ENCODE results near the gene EPS8.

EPS8 gene

DNA sequence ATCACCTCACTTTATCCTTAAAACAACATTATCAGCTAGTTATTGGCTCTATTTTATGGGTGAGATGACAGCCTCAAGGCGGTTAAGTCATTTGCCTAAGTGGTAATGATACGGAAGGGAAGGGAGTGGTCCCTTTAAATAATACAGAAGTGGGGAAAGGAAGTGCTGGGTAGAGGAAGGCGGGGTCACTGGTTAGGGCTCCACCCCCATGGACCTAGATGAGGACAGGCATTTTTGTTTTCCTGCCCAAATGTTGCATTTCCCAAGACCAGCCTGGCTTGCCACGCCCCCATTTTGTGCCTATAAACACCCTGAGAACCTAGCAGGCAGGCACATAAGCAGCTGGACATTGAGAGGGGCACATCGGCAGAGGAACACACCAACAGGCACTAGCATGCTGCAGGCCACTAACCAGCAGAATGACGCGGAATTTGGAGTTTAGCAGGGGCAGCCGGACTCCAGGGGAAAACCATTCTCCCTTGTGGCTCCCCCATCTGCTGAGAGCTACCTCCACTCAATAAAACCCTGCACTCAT is 100.9 kb downstream of the EPS8 start:
- DNase-seq, result peak; percentile 54

DNA sequence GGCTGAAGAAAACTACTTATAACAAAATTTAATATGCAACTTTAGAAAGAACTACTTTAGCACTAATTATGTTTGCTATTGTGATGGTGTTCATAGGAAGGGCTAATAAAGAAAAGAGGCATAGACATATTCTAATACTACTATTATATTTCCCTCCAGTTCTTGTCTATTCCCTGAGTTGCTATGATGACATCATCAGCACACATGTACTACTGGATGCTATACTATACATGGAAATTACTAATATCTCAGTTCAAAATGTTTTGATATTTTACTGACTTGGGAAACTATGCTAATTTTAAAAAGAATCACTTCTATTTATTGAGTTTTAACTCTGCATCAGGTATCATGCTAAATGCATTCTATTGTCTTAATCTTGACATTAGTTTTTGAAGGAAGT is 101.6 kb downstream of the EPS8 start:
- DNase-seq, result no peak

DNA sequence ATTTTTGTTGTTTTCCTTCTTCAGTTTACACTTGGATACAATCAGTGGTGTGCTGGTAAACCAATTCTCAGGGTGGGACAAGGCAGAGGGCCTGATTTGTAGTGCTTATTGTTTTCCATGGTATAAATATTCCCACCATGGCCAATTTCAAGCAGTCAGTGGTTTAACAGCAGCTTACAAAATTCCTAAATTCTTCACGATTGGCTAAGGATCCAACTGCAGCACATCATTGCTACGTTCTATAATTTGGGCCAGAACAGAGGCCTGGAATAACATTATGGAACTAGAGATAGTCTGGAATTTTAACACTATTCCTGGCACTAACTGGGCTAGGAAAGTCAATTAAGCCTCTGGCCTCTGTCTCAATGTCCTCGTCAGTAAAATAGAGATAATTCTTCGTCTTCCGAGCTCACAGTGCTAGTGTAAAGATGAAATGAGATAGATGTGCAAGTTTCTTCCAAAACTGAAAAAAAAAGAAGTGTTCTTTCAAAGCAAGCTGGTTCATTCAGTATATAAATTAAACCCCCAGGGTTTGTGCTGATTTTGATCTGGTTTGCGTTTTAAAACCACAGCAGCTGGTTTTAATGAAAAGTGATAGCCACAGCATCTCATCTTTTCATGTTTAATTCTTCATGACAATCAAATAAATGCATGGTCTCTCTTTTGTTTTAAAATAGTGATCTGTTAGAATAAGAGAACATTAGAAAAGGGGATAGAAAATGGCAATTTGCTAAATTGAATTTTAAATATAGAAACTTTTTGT is 104.1 kb downstream of the EPS8 start:
- no peak for DNase-seq

DNA sequence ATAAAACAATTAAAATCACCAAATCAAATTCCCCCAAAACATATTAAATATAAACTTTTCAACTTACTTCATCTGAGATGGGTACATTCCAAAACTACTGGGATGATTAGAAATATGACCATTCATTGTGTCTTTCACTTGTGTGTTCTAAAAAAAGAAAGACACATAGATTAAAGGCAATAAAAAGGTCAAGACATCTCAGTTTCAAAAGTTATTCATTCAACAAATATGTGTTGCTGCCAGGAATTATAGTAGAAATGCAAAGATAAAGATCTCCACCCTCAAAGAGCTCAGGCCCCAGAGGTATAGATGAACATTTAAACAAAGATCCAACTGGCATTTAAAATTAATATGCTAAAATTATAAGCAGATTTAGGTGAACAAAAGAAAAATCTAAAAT is 106.4 kb downstream of the EPS8 start:
- DNase-seq, result no peak

DNA sequence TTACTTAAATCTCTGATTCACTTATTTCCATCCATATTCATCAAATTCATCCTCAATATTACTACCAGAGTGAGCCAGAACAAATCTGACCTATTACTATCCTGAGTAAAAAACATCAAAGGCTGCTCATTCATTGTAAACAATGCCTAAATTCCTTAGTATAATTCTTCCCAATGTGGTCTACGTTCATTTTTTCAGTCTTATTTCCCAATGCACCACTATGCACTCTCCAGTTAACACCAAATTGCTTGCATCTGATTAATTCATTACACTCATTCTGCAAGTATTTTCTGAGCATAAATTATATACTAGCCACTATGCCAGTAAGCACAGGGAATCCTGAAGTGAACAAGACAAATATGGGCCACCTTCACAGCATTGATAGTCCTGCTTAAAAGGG is 110.0 kb downstream of the EPS8 start:
- no peak for DNase-seq

DNA sequence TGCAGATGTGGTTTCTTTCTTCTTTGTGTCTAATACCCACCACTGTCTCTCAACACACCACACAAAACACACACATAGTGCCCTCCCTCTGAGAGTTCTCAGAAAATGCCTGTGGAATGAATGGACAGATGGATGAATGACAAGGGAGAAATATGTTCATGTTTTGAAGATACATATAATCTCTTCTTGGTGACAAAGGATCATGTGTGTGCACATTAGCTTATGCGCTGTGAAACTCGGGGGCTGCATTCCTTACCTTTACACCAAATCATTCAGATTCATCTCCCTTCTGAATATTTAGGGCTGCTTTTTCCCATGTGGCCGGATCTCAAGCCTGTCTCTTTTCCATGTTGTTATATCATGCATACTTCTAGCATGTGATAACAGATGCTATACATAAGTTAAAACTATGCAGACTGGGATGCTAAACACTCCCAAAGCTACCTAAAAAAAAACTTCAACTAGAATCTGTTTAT is 111.4 kb downstream of the EPS8 start:
- DNase-seq, result no peak

DNA sequence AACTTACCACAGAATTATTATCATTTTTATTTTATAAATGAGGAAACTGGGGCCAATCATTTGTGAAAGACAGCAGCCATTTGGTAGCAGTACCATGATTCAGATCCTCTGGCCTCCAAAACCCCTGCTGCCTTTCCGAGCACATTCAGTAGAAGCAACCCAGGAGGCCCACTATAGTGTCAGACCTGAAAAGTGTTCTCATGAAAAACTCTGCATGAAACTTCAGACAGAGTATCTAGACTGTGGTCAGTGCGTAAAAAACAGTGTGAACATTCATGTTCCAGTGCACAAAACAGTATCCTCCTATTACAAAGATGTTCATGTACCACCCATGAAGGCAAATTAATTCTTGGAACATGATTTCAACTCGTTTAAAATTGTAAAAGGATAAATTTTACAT is 112.0 kb downstream of the EPS8 start:
- DNase-seq, result no peak

DNA sequence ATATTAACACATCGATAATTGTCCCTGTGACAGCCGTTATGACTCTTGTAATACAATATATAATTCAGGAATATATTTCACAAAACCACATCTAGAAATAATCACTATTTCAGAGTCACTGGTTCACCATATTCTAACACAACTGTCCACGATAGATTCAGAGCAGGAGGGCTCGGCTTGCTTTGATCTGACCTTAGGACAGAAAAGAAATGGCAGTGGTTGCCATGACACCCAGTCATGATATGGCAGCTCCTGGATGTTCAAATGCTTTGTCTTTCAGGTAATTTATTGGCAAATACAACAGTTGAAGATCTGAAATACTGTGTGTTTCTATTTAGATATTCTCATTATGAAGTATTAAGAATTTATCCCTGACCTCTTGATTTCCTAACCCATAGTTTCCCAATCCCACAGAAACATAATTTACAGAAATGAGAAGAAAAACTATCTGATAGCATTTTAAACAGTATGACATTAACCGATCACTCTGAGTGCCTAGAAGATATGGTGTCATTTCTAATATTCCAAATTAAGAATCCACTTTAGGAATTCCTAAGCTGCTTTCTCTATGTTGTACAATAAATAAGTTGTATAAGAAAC is 116.4 kb downstream of the EPS8 start:
- DNase-seq, result no peak

DNA sequence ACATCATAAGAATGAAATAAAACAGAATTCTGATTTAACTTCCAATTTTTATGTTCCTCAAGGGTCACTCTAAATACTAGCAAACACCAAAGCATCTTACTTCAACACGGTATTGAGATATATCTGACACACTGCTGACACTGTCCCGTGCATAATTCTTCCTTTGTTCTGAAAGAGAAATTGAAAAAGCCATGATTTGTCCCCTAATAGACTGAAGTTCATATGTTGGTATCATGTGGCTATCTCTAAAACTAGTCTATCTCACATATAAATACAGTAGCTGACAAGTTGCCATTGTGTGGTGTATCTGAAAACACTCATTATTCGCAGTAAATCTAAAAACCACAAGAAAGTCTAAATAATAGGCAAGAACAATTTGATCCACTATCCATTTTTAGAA is 118.4 kb downstream of the EPS8 start:
- no peak for DNase-seq

DNA sequence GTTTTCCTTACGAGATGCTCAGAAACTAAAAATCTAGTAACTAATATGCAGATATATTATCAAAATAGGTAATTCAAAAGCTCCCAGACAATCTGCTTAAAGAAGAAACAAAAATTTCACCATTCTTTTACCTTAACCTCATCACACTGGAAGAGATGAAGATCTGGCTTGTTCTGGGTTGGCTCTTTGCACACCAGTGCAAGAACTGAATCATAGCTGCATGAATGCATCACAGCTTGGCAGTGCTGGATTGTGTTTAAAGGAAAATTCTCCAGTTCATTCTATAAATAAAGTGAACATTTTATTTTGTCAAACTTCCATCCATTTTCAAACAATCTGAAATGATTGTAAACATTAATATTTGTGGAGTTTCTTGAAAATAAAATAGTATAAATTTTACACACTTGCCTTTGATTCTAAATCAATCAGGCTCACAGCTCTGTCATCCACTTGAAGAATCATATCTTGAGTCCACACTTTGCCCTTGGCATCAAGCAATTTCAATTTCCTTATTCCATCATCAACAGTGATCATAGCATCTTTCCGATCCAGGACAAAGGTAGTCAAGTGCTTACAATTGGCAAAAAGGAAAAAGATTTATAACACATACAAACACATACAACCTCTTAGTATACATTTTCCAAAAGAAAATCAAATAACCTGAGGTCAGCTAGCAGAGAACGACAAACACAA is 119.8 kb downstream of the EPS8 start:
- DNase-seq, result no peak

DNA sequence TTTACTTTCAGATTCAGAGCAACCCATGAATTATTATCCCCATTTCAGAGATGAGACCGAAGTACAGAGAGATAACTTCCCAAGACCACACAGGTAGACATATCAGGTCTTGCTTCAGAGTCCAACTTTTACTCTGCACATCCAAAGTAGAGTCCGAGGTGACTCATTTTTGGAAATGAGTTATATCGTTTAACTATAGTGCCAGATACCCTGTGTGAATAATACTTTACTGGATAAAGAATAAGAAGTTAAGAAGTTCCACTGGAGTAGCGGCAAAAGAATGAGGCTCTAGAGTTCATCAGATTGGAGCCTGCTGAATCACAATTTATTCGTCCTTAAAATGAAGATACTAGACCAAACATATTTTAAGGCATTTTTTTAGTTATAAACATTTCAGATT is 124.7 kb downstream of the EPS8 start:
- no peak for DNase-seq

DNA sequence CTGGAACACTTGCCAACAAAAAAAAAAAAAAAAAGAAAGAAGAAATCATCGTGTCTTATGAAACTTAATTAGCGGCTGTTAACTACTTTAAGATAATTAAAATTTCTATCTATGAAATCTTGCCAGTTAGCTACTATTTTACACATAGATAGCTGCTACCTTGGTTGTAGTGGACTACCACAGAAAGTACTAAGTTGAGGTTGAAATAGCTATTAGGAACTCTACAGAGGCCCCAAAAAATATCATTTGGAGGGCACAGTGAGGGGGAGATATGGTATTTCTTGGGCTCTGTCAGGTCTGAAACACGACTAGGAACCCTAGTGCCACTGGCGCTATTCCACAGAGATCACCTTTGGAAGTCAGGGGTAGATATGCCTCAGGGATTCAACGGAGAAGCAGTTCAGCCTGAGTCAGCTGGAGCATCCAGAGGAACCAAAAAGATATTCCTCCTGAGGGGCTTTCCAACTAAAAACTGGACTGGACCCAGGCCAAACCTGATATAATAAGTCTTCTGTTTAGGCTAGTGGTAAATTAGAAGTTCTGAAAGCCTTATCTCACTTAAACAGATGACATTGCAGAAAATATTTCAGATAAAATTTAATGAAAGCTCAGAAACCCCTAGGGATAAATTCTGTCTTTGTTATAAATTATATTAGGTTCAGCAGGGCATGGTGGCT is 126.1 kb downstream of the EPS8 start:
- no peak for DNase-seq

DNA sequence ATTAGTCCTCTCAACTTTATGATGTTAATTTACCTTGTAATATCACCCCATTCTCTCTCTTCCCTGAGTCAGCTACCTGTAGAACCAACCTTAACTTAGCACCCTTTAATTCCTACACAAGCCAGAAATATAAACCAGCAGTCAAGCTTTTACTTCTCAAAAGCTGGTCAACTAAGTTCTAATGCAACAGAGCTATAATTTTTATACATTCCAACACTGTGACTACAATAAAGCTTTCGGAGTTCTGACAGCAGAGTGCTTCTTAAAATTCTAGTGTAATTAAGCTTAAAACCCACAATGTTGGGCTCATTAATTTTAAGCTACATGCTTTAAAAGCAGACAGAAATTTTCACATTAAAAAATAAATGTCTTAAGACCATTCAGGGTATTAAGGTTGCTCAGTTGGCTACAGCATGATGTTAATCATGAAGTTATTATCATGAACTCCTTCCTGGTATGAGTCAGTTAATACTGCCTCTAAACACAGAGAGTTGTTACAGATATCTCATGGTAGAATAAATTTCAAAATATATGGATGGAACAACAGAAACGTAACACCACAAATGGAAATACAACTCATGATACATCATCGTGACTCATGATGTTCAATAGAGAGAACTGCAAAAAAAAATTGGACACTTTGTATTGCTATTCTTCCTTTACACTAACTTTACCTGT is 126.7 kb downstream of the EPS8 start:
- DNase-seq, result no peak

DNA sequence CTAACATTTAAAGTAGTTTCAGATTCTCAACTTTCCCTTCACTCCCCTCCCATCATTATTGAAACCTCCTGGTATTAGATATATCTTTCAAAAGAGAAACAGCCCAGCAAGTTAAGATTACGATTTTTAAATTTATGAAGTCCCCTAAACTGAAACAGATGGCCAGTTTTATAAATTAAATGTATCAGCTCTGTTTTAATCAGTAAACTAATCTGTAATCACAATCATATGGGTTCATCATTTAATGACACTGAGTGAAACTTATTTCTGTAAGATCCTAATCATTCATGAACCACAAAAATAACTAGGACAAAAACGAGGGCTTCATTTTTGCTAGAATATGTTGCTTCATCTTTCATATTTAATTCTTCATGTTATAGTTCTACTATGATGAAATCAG is 137.8 kb downstream of the EPS8 start:
- no peak for DNase-seq

DNA sequence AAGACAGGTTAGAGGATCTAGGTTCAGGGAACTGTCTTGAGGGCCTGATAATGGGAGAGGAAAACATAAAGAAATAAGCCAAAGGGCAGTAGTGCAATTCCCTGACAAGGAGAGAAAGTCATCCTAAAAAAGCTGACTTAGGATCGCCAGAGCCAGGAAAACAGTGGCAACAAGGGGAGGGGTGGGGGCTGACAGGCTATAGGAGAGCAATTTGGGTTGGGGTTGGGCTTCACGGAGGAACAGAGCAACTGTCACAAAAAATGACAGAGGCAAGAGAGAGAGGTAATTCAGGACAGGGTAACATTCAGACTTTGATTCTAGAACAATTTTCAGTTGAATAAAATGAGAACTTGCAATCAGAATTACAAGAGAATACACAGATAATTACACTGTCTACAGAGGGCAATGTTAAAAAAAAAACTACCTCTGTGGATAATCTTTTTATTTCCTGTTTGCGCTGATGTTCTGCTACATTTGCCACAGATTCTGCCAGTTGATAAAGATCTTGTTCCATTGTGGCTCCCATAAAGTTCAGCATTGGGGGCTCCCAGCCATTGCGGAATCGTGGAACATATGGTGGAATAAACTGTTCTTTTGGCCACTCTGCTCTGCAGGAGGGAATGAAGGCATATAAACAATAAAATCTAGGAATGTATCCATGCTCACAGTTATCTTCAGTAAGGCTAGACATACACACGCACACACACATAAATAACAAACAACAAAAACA is 138.6 kb downstream of the EPS8 start:
- DNase-seq, result no peak

DNA sequence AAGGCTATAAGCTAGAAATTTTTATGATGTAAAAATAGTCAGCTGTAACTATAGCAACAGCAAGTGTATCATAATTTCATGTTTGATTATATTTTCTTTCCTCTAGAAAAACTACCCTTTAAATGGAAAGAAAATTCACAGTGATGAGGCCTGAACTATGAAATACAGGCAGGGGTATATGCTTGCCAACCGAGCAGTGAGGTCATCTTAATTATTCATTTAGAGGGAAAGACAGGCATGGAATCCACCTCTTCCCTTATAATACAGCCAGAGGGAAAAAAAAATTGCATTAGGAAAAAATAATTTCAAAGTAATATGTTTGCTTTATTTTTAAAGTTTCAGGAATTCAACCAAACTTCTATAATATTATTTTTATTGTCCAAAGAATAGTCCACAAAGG is 139.8 kb downstream of the EPS8 start:
- no peak for DNase-seq

DNA sequence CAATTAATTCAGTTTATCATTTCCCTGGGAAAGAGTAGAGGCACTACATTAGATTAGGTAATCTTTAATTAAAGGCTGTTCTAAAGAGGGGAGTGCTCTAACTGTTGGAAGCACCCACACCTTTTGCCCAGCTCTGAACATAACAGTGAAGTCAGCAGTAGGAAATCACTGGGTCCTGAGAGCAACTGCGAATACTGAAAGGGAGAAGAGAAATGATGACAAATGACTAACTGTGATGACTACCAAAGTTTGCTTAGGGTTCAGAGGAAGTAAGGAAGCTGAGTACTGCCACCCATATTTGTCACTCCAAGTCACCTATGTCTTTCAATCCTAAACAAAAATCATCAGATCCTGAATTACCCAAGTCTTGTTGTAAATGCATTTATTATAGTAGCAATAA is 140.6 kb downstream of the EPS8 start:
- DNase-seq, result no peak

DNA sequence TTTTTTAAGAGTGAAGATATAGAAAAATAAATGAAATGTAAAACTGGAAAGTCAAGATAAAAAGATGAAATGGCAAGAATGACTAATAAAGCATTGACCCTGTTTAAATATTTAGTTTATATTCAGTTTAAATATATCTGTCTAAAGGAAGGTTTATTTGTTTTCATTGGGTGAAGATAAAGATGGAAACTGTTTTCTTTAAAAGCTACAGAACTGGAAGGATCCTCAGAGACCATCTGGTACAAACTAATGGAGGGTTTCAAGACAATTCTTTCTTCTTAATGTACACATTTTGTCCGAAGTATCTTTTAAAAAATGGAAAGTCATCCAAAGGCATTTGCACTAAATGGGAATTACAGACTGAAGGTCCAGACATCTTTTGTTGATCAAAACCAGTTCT is 142.6 kb downstream of the EPS8 start:
- no peak for DNase-seq

DNA sequence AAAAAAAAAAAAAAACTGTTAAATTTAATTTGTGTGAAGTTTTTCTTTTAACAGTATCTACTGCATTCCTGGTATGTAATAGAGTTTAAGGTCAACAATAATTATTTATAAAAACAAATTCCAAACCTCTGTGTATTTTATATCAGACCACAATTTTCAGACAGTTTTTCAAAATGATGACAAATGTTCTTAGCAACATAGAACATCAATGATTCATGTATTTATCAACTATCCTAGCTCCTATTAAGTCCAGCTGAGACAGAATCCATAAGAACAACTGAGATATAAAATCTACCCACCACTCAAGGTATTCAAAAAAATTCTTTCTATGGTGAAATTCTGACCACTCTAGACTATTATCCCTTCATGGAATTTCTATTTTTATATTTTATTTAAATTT is 144.5 kb downstream of the EPS8 start:
- DNase-seq, result no peak

DNA sequence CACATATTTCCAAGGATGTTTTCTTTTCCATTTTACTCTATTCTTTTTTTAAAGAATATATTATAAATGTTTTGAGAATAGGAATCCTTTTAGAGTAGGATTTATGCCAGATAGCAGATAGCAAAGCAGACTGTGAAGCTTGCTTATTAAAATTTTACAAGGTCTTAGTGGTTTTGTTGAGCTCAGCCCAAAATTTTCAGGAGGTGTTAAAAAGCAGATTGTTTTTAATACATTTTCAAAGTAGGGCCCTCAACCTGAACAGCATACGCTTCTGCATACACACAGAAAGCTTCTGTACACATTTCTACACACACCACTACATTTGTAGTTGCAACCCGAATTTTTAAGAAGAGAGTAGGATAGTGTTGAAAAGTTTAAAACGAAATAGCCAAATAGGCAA is 151.0 kb downstream of the EPS8 start:
- DNase-seq, result no peak

DNA sequence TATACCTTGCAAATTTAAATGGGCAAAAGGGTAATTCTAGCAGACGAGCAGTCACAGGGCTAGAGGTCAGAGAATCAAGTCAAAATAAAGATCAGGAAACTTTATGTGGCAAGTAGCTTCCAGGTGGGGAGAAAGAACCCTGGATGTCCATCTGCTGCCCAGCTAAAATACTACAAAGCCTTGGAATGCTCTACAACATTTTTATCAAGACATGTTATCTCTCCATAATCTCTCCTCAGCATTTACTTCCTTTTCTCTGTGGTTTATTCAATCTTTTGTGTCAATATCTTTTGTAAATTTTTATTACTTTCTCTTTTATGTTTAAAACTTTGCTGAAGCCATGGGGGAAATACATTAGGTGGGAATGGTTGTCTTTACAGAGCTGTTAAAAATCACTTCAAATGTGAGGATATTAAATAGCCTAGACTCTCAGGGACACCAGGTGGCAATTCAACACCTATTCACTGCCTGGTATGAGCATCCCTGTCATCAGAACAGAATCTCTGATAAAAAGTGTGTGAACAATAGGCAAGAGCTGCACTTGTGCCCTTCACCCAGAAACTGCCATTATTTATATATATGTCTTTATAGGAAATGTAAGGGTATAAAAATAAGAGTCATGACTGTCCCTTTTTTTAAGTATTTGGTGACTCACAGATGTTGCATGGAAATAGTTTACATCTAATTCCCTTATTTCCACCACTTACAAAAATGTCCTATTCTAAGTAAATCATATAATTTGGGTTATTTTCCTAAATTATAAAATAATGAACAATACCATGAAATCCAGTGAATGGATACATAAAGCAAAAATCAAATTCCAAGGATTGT is 152.9 kb downstream of the EPS8 start:
- DNase-seq, result no peak

Measured in islet precursor cell (in vitro differentiated cells).